Panc1 (cell line): ENCODE measurements around the gene COPB1. TPM values are rescaled to one million over a fixed set of nuclear protein-coding genes. Genes with fewer than 3 reads are reported as not detected.

Source experiments
- ATAC-seq: fragments of 200-7000 bp; cut with Tn5 transposase; 2 replicates; pipeline ENCODE4 v1.9.1; 2020; ENCODE audit warnings: mild to moderate bottlenecking, moderate library complexity
- BruUV-seq: library from RNA; stranded (reverse); fragments of 400-500 nt; replicated peaks from 2 replicates; lab custom pipeline; 2021; lab: Mats Ljungman, UMichigan
- CTCF ChIA-PET: fragments of 300-600 bp; sonication (Branson Sonifier 250); formaldehyde crosslinking; loops from one replicate; lab custom pipeline; 2022; ENCODE audit warnings: antibody characterized with exemption; lab: Charles Lee
- POLR2A ChIA-PET: fragments of 300-600 bp; sonication (Branson Sonifier 250); formaldehyde crosslinking; loops from one replicate; lab custom pipeline; 2022; ENCODE audit warnings: antibody characterized with exemption; lab: Charles Lee
- DNase-seq: peaks from one replicate; pipeline ENCODE4 v3.0.0-alpha.2; 2010; ENCODE audit warnings: low read depth, low spot score
- H3K27ac ChIP-seq: 2 replicates; pipeline ENCODE4 v1.5.1; 2011; ENCODE audit warnings: mild to moderate bottlenecking, low read length, inconsistent platforms
- H3K27me3 ChIP-seq: fragments of 200-500 bp; sonication (Bioruptor generic); 2 replicates; pipeline ENCODE4 v1.6.0; 2014; ENCODE audit warnings: low read length, inconsistent platforms; ENCODE audit not compliant: control insufficient read depth, insufficient read depth
- H3K36me3 ChIP-seq: fragments of 200-500 bp; sonication (Bioruptor generic); 2 replicates; pipeline ENCODE4 v1.5.1; 2014; ENCODE audit warnings: inconsistent platforms, mild to moderate bottlenecking, low read length, moderate library complexity; ENCODE audit not compliant: control insufficient read depth, insufficient read depth
- H3K4me1 ChIP-seq: 2 replicates; pipeline ENCODE4 v1.5.1; 2011; ENCODE audit warnings: inconsistent platforms, mild to moderate bottlenecking, low read length, moderate library complexity; ENCODE audit not compliant: control insufficient read depth, insufficient read depth
- H3K4me3 ChIP-seq, 2 experiments: 2 replicates each; pipeline ENCODE4 v1.5.1; 2011 to 2012; ENCODE audit warnings: low read depth in 2 of 2, low read length in 2 of 2, mild to moderate bottlenecking in 2 of 2, inconsistent platforms in 1 of 2, moderate library complexity in 1 of 2
- H3K9me3 ChIP-seq: fragments of 200-500 bp; sonication (Bioruptor generic); 2 replicates; pipeline ENCODE4 v1.5.1; 2014; ENCODE audit warnings: low read depth, mild to moderate bottlenecking, inconsistent platforms, low read length, moderate library complexity; ENCODE audit not compliant: control insufficient read depth, insufficient read depth
- POLR2AphosphoS5 ChIP-seq: IDR thresholded peaks from 2 replicates; pipeline ENCODE4 v1.6.1; 2012; ENCODE audit warnings: mild to moderate bottlenecking, low read depth, low read length, moderate library complexity
- SIN3A ChIP-seq: IDR thresholded peaks from 2 replicates; pipeline ENCODE4 v1.6.1; 2012; ENCODE audit warnings: low read depth, mild to moderate bottlenecking, low read length, moderate library complexity, borderline replicate concordance; ENCODE audit not compliant: insufficient read depth
- TCF7L2 ChIP-seq: IDR thresholded peaks from 2 replicates; pipeline ENCODE4 v1.6.1; 2011; ENCODE audit warnings: mild to moderate bottlenecking, low read depth, low read length, inconsistent platforms
- in situ Hi-C: cut with HindIII; loops from 2 replicates; pipeline ENCODE4 v1.10.0; 2016; ENCODE audit warnings: low sequenced_read_pairs, low pct_unique_long_range_greater_than_20kb
- intact Hi-C: fragments of 100-400 bp; cut with micrococcal nuclease; formaldehyde crosslinking; loops from one replicate; pipeline ENCODE4 v1.10.0; 2022; ENCODE audit not compliant: unreplicated experiment
- total RNA-seq: library from RNA; stranded (reverse); gene quantifications from one replicate; pipeline ENCODE4 v1.2.1, GENCODE V29; 2021; ENCODE audit not compliant: unreplicated experiment
- TF ChIP-seq, protein P1 (sequence below), 2 experiments: IDR thresholded peaks; 2 replicates each; pipeline ENCODE4 v1.6.1; 2011 to 2012; ENCODE audit warnings: low read depth in 2 of 2, control low read depth in 1 of 2, low read length in 1 of 2, mild to moderate bottlenecking in 1 of 2, moderate library complexity in 1 of 2; ENCODE audit not compliant: insufficient read depth in 1 of 2
- TF ChIP-seq, protein P2 (sequence below): fragments of 450-650 bp; IDR thresholded peaks from 2 replicates; pipeline ENCODE4 v1.5.1; 2017; ENCODE audit warnings: mild to moderate bottlenecking

COPB1 gene
- total RNA-seq, 1 experiment from 2014 or later, result 123 TPM

DNA sequence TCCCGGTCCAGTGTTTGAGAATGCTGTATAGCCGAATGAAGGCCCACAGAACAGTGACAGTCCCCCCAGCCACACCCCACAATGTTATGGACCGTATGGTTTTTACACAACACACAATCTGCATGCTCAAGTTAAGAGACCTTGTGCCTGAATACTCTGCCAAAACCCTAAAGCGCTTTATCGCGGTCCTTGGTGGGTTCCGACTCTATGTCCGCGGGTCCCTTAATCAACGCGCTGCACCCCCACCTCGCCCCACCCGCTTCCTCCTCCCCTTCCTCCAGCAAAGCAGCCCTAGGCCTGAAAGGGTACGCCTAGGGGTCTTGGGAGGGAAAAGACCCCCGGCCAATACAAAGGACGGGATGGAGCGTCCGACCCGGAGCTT lies 442 bp downstream of the COPB1 start:
- no peak for TF ChIP-seq POLR2AphosphoS5
- TF ChIP-seq TCF7L2, result no peak
- TF ChIP-seq SIN3A, result no peak
- TF ChIP-seq, protein P1, sequence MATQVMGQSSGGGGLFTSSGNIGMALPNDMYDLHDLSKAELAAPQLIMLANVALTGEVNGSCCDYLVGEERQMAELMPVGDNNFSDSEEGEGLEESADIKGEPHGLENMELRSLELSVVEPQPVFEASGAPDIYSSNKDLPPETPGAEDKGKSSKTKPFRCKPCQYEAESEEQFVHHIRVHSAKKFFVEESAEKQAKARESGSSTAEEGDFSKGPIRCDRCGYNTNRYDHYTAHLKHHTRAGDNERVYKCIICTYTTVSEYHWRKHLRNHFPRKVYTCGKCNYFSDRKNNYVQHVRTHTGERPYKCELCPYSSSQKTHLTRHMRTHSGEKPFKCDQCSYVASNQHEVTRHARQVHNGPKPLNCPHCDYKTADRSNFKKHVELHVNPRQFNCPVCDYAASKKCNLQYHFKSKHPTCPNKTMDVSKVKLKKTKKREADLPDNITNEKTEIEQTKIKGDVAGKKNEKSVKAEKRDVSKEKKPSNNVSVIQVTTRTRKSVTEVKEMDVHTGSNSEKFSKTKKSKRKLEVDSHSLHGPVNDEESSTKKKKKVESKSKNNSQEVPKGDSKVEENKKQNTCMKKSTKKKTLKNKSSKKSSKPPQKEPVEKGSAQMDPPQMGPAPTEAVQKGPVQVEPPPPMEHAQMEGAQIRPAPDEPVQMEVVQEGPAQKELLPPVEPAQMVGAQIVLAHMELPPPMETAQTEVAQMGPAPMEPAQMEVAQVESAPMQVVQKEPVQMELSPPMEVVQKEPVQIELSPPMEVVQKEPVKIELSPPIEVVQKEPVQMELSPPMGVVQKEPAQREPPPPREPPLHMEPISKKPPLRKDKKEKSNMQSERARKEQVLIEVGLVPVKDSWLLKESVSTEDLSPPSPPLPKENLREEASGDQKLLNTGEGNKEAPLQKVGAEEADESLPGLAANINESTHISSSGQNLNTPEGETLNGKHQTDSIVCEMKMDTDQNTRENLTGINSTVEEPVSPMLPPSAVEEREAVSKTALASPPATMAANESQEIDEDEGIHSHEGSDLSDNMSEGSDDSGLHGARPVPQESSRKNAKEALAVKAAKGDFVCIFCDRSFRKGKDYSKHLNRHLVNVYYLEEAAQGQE (IDR thresholded peaks at IDR 0.05; ENCODE audit: insufficient read depth in 1 of 2, low read depth in 2 of 2, low read length in 1 of 2), result no peak
- TF ChIP-seq, protein P2, sequence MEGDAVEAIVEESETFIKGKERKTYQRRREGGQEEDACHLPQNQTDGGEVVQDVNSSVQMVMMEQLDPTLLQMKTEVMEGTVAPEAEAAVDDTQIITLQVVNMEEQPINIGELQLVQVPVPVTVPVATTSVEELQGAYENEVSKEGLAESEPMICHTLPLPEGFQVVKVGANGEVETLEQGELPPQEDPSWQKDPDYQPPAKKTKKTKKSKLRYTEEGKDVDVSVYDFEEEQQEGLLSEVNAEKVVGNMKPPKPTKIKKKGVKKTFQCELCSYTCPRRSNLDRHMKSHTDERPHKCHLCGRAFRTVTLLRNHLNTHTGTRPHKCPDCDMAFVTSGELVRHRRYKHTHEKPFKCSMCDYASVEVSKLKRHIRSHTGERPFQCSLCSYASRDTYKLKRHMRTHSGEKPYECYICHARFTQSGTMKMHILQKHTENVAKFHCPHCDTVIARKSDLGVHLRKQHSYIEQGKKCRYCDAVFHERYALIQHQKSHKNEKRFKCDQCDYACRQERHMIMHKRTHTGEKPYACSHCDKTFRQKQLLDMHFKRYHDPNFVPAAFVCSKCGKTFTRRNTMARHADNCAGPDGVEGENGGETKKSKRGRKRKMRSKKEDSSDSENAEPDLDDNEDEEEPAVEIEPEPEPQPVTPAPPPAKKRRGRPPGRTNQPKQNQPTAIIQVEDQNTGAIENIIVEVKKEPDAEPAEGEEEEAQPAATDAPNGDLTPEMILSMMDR, result no peak
- Histone ChIP-seq H3K27ac (peak overlapping the region; percentile 85), H3K27me3 (no peaks in the 10 kb centered on the region), H3K9me3 (no peaks in the 10 kb centered on the region), H3K36me3 (peaks cover 32% of the 10 kb centered on the region), H3K4me3 (peak overlapping the region; percentile 64 to 92), H3K4me1 (peaks cover 5% of the 10 kb centered on the region; the same call in 1 of the 2 replicates)
- ChIA-PET POLR2A (no interaction called here), CTCF (interaction anchor here (0.7 kb wide), 1 partner anchor 326 kb away, joined by 4 read pairs; no protein-coding TSS in a partner anchor)
- ATAC-seq, result peak; percentile 56
- intact Hi-C loops (no loop called here), in situ Hi-C loops (no loop called here)
- DNase-seq, result no peak
- BruUV-seq, result TSS peak; percentile 62

DNA sequence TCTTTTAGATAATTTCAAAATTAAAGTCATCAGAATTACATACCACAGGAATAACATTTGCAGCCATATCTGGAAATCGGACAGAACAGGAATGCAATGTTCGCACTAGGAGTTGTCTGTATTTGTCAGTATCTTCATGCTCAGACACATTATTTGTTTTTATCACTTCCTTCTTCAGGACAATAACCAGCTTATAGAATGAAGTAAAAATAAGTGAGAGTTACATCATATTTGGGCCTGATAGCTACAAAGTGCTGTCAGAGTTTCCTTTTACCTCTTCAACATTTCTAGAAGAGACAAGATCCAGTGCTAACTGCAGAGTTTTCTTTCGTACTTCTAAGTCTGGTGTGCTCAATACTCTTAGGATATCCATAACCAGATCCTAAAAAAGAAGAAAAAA lies 18.9 kb downstream of the COPB1 start:
- Histone ChIP-seq H3K27ac (no peak overlapping the region), H3K4me1 (no peaks in the 10 kb centered on the region), H3K4me3 (no peak overlapping the region), H3K36me3 (peaks cover 67% of the 10 kb centered on the region), H3K9me3 (no peaks in the 10 kb centered on the region), H3K27me3 (no peaks in the 10 kb centered on the region)
- in situ Hi-C loops, result no loop called here
- intact Hi-C loops, result no loop called here
- DNase-seq, result no peak
- POLR2A ChIA-PET, result interaction anchor here (0.6 kb wide), 1 partner anchor 20 kb away, joined by 6 read pairs; no protein-coding TSS in a partner anchor
- no TSS peak for BruUV-seq
- no peak for ATAC-seq
- TF ChIP-seq TCF7L2, result no peak
- no peak for TF ChIP-seq POLR2AphosphoS5
- TF ChIP-seq, protein P2, result no peak
- no peak for TF ChIP-seq SIN3A
- TF ChIP-seq, protein P1 (IDR thresholded peaks at IDR 0.05; ENCODE audit: insufficient read depth in 1 of 2, low read depth in 2 of 2, low read length in 1 of 2), result no peak
- CTCF ChIA-PET, result no interaction called here
